ENCODE measurements around the gene LGALS3.

LGALS3 gene

DNA sequence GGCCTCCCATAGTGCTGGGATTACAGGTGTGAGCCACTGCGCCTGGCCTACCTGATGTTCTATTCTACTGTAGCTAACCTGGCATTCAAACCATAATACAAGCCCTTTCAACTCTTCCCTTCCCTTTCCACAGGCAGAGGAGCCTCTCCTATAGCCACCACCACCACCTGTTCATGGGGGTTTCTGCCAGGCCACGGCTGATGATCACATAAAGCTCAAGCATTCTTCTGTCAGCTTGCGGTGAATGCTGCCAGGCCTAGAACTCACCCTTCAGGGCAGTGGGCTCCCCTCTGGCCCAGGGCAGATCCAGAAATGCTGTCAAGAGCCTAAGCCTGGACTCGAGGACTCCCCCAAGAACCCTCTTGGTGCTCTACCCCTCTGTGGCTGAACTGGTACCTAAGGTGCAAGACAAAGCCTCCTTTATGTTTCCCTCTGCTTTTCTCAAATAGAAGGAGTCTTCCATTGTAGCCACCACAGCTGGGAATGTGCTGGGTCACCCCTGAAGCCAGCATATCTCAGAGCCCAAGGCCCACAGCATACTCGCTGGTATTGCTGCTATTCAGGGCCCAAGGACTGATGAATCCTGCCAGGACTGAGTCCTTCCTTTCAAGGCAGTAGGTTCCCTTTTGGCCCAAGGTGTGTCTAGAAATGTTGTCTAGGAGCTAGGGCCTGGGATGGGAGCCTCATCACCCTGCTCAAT is 65.8 kb downstream of the LGALS3 start:
- no peaks in the 10 kb centered on the region for H3K9me3 ChIP-seq (ENCODE audit: low read length)
- no peaks in the 10 kb centered on the region for H3K36me3 ChIP-seq (ENCODE audit: insufficient read depth, low read length)
- H3K4me1 ChIP-seq (ENCODE audit: insufficient read depth, low read length), result peaks cover 10% of the 10 kb centered on the region
- H2AFZ ChIP-seq (ENCODE audit: low read depth, low read length), result no peak overlapping the region
- no peaks in the 10 kb centered on the region for H3K27me3 ChIP-seq (ENCODE audit: insufficient read depth, low read length)
- no peak overlapping the region for H3K4me3 ChIP-seq (ENCODE audit: low read length)
